Neural progenitor cell (in vitro differentiated cells): ENCODE measurements around the gene TBL2. TPM values are rescaled to one million over a fixed set of nuclear protein-coding genes. Genes with fewer than 3 reads are reported as not detected.
"Not testable (repeated sequence)": the region's sequence is repeated elsewhere in the genome, so short reads cannot be mapped to it uniquely, and the experiment has no call there.

Experiments
- DNase-seq: peaks from one replicate; pipeline ENCODE4 v3.0.0-alpha.2; 2016; ENCODE audit warnings: low spot score
- H2AFZ ChIP-seq: fragments of 200-600 bp; sonication (generic); replicated peaks from 2 replicates; pipeline ENCODE4 v1.6.1; 2016; ENCODE audit warnings: antibody characterized with exemption
- H3F3A ChIP-seq: fragments of 200-600 bp; sonication (generic); 2 replicates; pipeline ENCODE4 v1.6.1; 2016; ENCODE audit warnings: antibody characterized with exemption, low read depth
- H3K27ac ChIP-seq: fragments of 200-600 bp; sonication (generic); 2 replicates; pipeline ENCODE4 v1.5.1; 2016; ENCODE audit warnings: mild to moderate bottlenecking
- H3K27me3 ChIP-seq: fragments of 200-600 bp; sonication (generic); 2 replicates; pipeline ENCODE4 v1.6.1; 2016; ENCODE audit warnings: mild to moderate bottlenecking, moderate library complexity
- H3K36me3 ChIP-seq: fragments of 200-600 bp; sonication (generic); 2 replicates; pipeline ENCODE4 v1.5.1; 2016
- H3K4me1 ChIP-seq: fragments of 200-600 bp; sonication (generic); 2 replicates; pipeline ENCODE4 v1.6.1; 2016; ENCODE audit warnings: mixed run types
- H3K4me2 ChIP-seq: fragments of 200-600 bp; sonication (generic); 2 replicates; pipeline ENCODE4 v1.6.1; 2016
- H3K4me3 ChIP-seq: fragments of 200-600 bp; sonication (generic); 2 replicates; pipeline ENCODE4 v1.5.1; 2016
- H3K79me2 ChIP-seq: fragments of 200-600 bp; sonication (generic); 2 replicates; pipeline ENCODE4 v1.6.1; 2016; ENCODE audit warnings: low read depth
- H3K9ac ChIP-seq: fragments of 200-600 bp; sonication (generic); 2 replicates; pipeline ENCODE4 v1.6.1; 2016
- H3K9me3 ChIP-seq: fragments of 200-600 bp; sonication (generic); 2 replicates; pipeline ENCODE4 v1.5.1; 2016; ENCODE audit warnings: low read depth
- H4K20me1 ChIP-seq: fragments of 200-600 bp; sonication (generic); 2 replicates; pipeline ENCODE4 v1.6.1; 2016; ENCODE audit warnings: low read depth
- H3K27ac Mint-ChIP-seq: 3 replicates; pipeline ENCODE4 v1.8.0; 2021; ENCODE audit warnings: mixed read lengths
- H3K27me3 Mint-ChIP-seq: 2 replicates; pipeline ENCODE4 v1.8.0; 2022; ENCODE audit warnings: low read depth, mild to moderate bottlenecking, inconsistent platforms, moderate library complexity, mixed read lengths; ENCODE audit not compliant: insufficient read depth
- H3K36me3 Mint-ChIP-seq: 3 replicates; pipeline ENCODE4 v1.8.0; 2021; ENCODE audit warnings: mixed read lengths
- H3K4me1 Mint-ChIP-seq: 3 replicates; pipeline ENCODE4 v1.8.0; 2021; ENCODE audit warnings: mixed read lengths
- H3K4me3 Mint-ChIP-seq: 3 replicates; pipeline ENCODE4 v1.8.0; 2021; ENCODE audit warnings: mild to moderate bottlenecking, moderate library complexity, mixed read lengths
- H3K9me3 Mint-ChIP-seq: 3 replicates; pipeline ENCODE4 v1.8.0; 2020; ENCODE audit warnings: mixed read lengths
- EZH2 ChIP-seq: fragments of 200-600 bp; sonication (generic); IDR thresholded peaks from 2 replicates; pipeline ENCODE4 v1.6.1; 2017; ENCODE audit warnings: antibody characterized with exemption, mild to moderate bottlenecking, moderate library complexity
- EZH2phosphoT487 ChIP-seq: fragments of 200-600 bp; sonication (generic); IDR thresholded peaks from 2 replicates; pipeline ENCODE4 v1.6.1; 2017; ENCODE audit warnings: antibody characterized with exemption
- total RNA-seq: library from RNA; depleted of rRNA; stranded (reverse); fragments of >200 nt; gene quantifications from 2 replicates; pipeline ENCODE4 v1.2.3, GENCODE V29; 2015; ENCODE audit warnings: low replicate concordance
- TF ChIP-seq, protein P1 (sequence below): fragments of 200-600 bp; sonication (generic); IDR thresholded peaks from 2 replicates; pipeline ENCODE4 v1.5.1; 2017; ENCODE audit warnings: antibody characterized with exemption, mild to moderate bottlenecking

TBL2 gene
- total RNA-seq, 1 donor from 2014 or later, result 29.0 TPM

DNA sequence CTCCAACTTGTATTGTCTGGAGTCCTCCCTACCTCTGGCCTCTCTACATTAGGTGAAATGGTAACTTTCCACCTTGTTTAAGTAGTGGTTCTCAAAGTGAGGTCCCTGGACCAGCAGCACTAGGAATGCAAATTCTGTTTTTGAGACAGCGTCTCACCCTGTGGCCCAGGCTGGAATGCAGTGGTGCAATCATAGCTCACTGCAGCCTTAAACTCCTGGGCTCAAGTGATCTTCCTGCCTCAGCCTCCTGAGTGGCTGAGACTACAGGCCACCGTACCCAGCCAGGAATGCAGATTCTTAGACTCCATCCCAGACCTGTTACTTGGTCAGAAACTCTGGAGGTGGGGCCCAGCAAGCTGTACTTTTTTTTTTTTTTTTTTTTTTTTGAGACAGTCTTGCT, 6.8 kb upstream of the TBL2 start:
- H3K27ac Mint-ChIP-seq, result no peak overlapping the region
- Histone ChIP-seq H3K4me1 (no peaks in the 10 kb centered on the region), H4K20me1 (no peaks in the 10 kb centered on the region), H3F3A (peaks cover 21% of the 10 kb centered on the region), H3K27ac (no peak overlapping the region), H3K27me3 (peaks cover 58% of the 10 kb centered on the region), H3K4me3 (no peak overlapping the region), H2AFZ (no peak overlapping the region), H3K9me3 (no peaks in the 10 kb centered on the region), H3K36me3 (no peaks in the 10 kb centered on the region), H3K4me2 (no peak overlapping the region), H3K9ac (no peak overlapping the region), H3K79me2 (no peaks in the 10 kb centered on the region)
- no peaks in the 10 kb centered on the region for H3K36me3 Mint-ChIP-seq
- no peak for DNase-seq
- H3K4me3 Mint-ChIP-seq, result no peak overlapping the region
- TF ChIP-seq, protein P1, sequence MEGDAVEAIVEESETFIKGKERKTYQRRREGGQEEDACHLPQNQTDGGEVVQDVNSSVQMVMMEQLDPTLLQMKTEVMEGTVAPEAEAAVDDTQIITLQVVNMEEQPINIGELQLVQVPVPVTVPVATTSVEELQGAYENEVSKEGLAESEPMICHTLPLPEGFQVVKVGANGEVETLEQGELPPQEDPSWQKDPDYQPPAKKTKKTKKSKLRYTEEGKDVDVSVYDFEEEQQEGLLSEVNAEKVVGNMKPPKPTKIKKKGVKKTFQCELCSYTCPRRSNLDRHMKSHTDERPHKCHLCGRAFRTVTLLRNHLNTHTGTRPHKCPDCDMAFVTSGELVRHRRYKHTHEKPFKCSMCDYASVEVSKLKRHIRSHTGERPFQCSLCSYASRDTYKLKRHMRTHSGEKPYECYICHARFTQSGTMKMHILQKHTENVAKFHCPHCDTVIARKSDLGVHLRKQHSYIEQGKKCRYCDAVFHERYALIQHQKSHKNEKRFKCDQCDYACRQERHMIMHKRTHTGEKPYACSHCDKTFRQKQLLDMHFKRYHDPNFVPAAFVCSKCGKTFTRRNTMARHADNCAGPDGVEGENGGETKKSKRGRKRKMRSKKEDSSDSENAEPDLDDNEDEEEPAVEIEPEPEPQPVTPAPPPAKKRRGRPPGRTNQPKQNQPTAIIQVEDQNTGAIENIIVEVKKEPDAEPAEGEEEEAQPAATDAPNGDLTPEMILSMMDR, result no peak
- TF ChIP-seq EZH2 (no peak), EZH2phosphoT487 (no peak)
- H3K9me3 Mint-ChIP-seq, result no peaks in the 10 kb centered on the region
- peaks cover 2% of the 10 kb centered on the region for H3K27me3 Mint-ChIP-seq
- H3K4me1 Mint-ChIP-seq, result peaks cover 11% of the 10 kb centered on the region

DNA sequence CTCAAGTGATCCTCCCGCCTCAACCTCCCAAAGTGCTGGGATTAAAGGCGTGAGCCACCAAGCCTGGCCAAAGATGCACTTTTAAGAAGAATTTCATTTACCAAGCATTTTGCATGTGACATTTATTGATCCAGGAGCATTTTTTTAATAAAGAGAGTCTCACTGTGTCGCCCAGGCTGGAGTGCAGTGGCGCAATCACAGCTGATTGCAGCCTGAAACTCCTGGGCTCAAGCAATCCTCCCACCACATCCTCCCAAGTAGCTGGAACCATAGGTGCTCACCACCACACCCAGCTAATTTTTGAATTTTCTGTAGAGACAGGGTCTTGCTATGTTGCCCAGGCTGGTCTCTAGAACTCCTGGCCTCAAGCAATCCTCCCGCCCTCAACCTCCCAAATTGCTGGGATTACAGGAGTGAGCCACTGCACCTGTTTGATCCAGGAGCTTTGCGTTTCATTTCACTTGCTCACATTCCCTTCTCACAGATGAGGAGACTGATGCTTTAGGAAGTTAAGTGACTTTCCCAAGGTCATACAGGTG, 4.4 kb upstream of the TBL2 start:
- Histone ChIP-seq H3K4me2 (no peak overlapping the region), H4K20me1 (no peaks in the 10 kb centered on the region), H3K27me3 (peaks cover 62% of the 10 kb centered on the region), H3K36me3 (no peaks in the 10 kb centered on the region), H3K9me3 (no peaks in the 10 kb centered on the region), H3K4me1 (peaks cover 5% of the 10 kb centered on the region), H3K27ac (no peak overlapping the region), H2AFZ (no peak overlapping the region), H3K79me2 (peaks cover 4% of the 10 kb centered on the region), H3K9ac (no peak overlapping the region), H3K4me3 (no peak overlapping the region), H3F3A (peaks cover 17% of the 10 kb centered on the region)
- Mint-ChIP-seq H3K4me3 (no peak overlapping the region), H3K36me3 (peaks cover 2% of the 10 kb centered on the region), H3K27ac (no peak overlapping the region), H3K9me3 (no peaks in the 10 kb centered on the region), H3K4me1 (peaks cover 18% of the 10 kb centered on the region), H3K27me3 (peaks cover 2% of the 10 kb centered on the region)
- no peak for DNase-seq
- TF ChIP-seq, protein P1, result no peak
- TF ChIP-seq EZH2phosphoT487 (no peak), EZH2 (no peak)

DNA sequence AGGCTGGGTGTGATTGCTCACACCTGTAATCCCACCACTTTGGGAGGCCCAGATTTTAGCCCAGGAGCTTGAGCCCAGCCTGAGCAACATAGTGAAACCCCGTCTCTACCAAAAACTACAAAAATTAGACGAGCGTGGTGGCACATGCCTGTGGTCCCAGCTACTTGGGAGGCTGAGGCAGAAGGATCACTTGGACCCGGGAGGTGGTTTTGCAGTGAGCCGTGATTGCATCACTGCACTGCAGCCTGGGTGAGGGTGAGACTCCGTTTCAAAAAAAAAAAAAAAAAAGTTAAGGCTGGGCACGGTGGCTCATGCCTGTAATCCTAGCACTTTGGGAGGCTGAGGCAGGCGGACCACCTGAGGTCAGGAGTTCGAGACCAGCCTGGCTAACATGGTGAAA, 2.6 kb upstream of the TBL2 start:
- Histone ChIP-seq H3K27me3 (peaks cover 55% of the 10 kb centered on the region), H4K20me1 (peaks cover 14% of the 10 kb centered on the region), H3F3A (peaks cover 11% of the 10 kb centered on the region), H3K79me2 (peaks cover 22% of the 10 kb centered on the region), H3K4me1 (peaks cover 15% of the 10 kb centered on the region)
- H3K4me2 ChIP-seq, H3K9me3 Mint-ChIP-seq, H3K27ac ChIP-seq, H3K4me3 ChIP-seq, H2AFZ ChIP-seq, H3K9me3 ChIP-seq, H3K9ac ChIP-seq, H3K27me3 Mint-ChIP-seq, DNase-seq, H3K36me3 ChIP-seq, H3K27ac Mint-ChIP-seq, H3K4me3 Mint-ChIP-seq, H3K36me3 Mint-ChIP-seq: not testable (repeated sequence)
- peaks cover 29% of the 10 kb centered on the region for H3K4me1 Mint-ChIP-seq

DNA sequence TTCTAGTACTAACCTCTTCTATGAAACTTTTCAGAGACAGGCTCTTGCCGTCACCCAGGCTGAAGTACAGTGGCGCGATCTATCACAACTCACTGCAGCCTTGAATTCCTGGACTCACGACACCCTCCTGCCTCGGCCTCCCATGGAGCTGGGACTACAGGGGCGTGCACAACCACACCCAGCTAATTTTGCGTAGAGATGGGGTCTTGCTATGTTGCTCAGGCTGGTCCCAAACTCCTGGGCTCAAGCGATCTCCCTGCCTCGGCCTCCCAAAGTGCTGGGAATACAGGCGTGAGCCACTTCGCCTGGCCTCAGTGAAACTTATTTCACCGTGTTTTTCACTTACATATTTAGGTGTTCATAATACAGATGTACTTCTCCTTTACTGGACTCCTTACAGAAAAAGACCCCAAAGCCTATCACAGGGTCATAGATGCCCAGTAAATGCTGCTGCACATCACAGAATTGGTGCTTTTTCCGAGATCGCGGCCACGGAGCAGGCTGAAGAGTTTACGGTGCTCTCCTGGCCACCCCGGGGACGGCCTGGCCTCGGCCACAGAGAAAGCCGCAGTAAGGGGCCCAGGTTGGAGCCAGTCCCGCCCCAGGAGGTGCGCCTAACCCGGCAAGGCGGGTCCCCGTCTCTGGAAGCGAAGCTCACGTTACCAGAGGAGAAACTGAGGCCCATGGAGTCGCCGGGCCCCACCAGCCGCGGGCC, 595 bp downstream of the TBL2 start:
- Mint-ChIP-seq H3K4me1 (peaks cover 29% of the 10 kb centered on the region), H3K4me3 (peak overlapping the region; percentile 94), H3K27ac (peak overlapping the region; percentile 69), H3K27me3 (no peaks in the 10 kb centered on the region), H3K9me3 (no peaks in the 10 kb centered on the region), H3K36me3 (peaks cover 18% of the 10 kb centered on the region)
- Histone ChIP-seq H3K36me3 (no peaks in the 10 kb centered on the region), H3K9me3 (no peaks in the 10 kb centered on the region), H4K20me1 (peaks cover 20% of the 10 kb centered on the region), H3K27ac (no peak overlapping the region), H3K4me3 (peak overlapping the region; percentile 83), H3K79me2 (peaks cover 29% of the 10 kb centered on the region), H3K9ac (peak overlapping the region; percentile 72), H3F3A (peaks cover 11% of the 10 kb centered on the region), H3K4me2 (peak overlapping the region; percentile 86), H3K4me1 (peaks cover 15% of the 10 kb centered on the region), H2AFZ (peak overlapping the region; percentile 10), H3K27me3 (peaks cover 30% of the 10 kb centered on the region)
- TF ChIP-seq EZH2phosphoT487 (no peak), EZH2 (no peak)
- TF ChIP-seq, protein P1, result no peak
- no peak for DNase-seq
